HTR-8/SVneo (cell line): ENCODE measurements around the gene RSPH1.
A peak's percentile ranks its signal among the peaks of the same experiment; 100 is the strongest.

Experiments
- DNase-seq: peaks from one replicate; pipeline ENCODE4 v3.0.0; 2011; ENCODE audit warnings: low spot score, mixed read lengths; ENCODE audit not compliant: insufficient read length
- FAIRE-seq: peaks from 2 replicates; lab custom pipeline; 2011; peaks lifted over from hg19 to GRCh38; lab: Jason Lieb, UNC

The RSPH1 gene

DNA sequence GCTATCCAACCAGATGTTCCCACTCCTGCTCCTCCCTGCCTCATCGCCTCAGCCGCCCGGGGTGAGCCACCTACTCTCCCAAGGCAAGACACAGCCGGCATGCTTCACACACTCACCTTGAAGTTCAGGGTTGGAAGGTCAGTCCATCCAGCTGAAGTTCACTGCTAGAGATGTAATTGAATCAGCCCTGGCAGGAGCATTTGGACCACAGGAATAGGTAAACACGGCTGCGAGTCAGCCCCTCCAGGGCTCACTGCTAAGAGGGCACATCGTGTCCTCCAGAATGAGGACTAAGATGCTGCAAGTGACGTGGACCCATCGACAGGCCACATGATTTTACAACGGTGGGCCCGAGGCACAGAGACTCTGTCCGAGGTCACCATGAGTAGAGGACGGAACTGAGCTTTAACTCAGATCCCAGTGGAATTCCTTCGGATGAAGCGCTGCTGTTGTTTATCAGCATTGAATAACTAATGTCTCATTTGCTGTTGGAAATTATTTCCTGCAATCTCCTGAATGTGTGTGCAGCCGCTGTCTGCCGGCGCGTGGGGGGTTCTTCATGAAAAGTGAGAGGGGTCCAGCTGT, 41.9 kb downstream of the RSPH1 start:
- DNase-seq (no peak), FAIRE-seq (no peak)

DNA sequence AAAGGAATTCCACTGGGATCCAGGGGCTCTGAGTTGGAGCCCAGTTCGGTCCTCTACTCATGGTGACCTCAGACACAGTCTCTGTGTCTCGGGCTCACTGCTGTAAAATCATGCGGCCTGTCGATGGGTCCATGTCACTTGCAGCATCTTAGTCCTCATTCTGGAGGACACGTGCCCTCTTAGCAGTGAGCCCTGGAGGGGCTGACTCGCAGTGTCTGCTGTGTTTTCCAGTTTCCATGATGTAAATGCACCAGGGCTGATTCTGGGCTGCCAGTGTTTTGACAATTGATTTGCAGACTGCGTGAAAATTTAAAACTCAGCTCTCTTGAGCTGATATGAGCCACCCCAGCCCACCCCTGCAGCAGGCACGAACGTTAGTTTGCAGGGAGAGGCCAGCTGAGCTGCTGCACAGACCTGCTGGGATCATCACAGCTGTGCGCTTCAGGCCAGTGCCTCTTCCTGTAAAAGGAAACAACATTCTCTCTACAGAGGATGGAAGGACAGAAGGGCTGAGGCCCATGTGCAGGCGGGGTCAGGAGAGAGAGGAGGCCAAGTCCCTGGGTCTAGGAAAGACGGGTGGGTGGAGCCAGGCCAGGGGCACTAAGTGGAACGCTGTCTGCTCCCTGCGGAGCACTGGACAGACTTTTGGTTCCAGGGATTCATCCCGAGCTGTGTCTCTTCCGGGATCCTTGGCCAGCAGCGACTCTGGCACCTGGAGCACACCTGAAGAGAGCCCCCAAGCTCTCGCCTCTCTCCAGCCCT, 42.6 kb downstream of the RSPH1 start:
- FAIRE-seq = no peak
- DNase-seq = no peak

DNA sequence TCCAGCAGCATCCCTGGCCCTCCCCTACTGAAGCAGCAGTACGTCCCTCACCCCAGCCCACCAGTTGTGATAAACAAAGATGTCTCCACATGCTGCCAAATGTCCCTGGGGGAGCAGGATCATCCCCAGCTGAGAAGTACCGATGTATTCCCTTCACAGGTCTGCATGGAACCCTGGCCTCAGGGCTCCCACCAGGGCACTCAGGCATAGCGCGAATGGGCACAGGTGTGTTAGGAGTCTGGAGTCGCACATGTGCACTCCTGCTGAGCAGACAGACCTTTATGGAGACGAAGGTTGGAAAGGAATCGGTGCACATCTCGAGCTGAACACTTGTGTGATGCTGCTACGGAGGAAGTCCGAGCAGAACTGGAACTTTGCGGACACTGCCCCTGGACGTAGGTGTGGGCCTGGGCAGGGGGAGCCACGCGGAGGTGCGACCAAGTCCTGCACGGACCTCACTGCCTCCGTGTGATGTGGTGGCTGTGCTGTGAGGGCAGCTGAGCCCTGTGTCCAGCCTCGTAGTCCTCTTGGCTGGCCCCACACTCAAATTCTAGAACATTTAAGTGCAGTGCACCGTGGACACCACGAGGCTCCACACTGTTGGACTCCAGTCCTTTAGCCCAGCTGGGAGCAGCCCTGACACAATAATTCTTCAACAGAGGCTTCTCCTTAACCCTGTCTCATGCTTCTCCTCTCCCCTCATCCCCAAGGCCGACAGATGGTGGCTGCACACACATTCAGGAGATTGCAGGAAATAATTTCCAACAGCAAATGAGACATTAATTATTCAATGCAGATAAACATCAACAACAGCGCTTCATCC, 43.4 kb downstream of the RSPH1 start:
- DNase-seq = no peak
- no peak for FAIRE-seq

DNA sequence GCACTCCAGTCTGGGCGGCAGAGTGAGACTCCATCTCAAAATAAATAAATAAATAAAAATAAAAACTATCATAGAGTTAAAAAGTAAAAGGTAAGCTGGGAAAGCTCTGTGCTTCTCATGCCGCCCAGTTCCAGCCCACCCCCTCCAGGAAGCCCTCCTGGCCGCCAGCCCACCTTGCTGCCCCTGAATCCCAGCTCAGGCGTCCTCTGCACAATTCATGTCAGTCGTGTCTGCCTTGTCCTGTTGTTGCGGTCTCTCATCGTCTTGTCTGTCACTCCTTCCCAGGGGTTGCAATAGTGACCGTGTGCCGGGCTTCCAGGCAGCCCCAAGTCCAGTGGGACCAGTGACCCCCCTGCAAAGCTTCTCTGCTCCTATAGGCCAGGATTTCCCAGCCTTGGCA, 44.1 kb downstream of the RSPH1 start:
- DNase-seq (no peak), FAIRE-seq (no peak)

DNA sequence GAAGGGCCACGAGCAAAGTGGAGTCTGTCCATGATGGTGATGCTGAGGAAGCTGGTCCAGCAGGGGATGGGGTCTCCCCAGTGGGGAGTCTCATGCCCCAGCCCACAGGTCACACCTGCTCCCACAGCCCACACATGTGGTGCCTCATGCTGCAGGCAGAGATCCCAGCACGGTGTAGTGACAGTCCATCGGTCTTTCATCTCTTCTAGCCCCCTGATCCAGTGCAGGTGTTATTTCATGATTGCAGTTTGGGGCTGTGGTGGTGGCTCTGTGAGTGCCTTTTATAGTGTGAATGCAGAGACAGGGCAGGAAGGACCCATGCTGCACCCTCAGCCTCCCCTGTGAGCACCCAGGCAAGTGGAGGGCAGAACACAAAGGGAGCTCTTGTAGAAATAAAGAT, 47.3 kb downstream of the RSPH1 start:
- FAIRE-seq = no peak
- no peak for DNase-seq

DNA sequence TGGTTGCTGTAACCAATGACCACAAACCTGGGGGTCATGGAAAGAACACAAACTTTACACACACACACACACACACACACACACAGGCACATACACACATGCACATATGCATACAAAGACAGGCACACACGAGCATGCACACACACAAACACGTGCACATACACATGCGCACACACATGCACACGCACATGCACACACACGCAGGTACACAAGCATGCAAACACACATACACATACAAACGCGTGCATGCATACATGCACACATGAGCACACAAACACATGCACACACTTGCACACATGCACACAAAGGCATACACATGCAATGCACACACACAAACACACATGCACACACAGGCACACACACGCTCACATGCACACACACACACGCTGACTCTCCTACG, 48.3 kb downstream of the RSPH1 start:
- DNase-seq (no peak), FAIRE-seq (peak; percentile 71)

DNA sequence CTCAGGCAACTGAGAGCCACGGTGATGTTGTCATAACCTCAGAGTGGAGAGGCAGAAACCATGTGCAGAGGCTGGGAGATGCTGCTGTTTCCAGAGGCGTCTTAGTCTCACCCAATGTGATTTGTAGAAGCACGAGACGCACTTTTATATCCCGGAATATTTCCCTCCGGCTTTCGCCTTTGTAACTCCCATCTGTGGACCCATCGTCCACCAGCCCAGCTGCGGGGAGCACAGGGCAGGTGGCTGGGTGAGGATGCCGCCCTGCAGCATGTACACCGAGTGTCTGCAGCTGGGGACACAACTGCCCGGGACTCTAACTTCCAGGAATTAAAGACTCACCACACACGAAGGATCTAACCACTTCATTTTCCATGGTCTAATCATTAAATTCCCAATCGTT, 48.8 kb downstream of the RSPH1 start:
- no peak for FAIRE-seq
- no peak for DNase-seq

DNA sequence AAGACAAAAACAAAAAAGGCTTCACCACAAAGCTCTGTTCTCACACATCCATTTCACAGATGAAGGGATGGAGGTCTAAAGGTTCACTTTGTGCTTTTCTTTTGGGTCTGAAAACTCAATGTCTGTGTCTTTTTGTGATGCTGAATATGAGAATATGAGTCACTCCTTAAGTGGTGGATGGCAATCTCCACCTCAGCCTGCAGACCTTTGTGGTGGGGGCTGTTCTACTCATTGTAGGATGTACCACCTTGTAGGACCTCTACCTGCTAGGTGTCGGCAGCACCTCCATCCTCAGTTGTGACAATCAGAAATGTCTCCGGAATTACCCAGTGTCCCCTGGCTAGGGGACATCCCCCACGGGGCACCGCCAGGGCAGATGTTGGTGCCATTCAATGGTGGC, 49.5 kb downstream of the RSPH1 start:
- no peak for DNase-seq
- no peak for FAIRE-seq

DNA sequence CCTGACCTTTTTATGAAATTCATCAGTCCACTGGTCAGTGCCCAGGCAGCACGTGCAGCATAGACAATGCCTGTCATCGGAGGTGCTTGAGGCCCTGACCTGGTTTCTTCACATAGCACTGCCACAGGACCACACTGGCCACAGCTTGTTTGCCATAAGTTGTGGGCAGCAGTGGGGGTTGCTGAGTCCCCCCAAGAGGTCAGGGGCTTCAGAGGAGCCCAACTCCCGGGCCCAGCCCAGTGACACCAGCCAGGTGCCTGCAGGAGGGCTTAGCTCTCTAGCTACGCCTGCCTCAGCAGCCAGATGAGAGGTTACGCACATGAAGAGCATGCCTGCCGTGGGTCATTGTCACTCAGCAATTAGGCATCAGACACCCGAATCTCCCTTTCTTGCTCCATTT, 50.7 kb downstream of the RSPH1 start:
- no peak for DNase-seq
- FAIRE-seq = no peak

DNA sequence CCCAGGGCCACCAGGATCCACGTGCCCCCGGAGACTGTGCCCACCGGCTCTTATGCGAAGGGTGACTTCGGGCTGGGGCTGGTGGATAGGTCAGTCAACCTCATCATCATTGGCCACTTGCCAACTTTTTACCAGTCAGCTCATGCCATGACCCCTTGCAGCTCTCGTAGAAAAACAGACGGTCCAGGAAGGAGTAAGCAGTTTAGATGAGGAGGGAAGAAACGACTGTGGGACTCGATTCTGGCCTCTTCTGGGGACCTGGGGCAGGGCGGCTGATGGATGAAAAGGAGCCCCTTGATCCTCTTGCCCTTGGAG, 51.3 kb downstream of the RSPH1 start:
- FAIRE-seq (no peak), DNase-seq (no peak)

DNA sequence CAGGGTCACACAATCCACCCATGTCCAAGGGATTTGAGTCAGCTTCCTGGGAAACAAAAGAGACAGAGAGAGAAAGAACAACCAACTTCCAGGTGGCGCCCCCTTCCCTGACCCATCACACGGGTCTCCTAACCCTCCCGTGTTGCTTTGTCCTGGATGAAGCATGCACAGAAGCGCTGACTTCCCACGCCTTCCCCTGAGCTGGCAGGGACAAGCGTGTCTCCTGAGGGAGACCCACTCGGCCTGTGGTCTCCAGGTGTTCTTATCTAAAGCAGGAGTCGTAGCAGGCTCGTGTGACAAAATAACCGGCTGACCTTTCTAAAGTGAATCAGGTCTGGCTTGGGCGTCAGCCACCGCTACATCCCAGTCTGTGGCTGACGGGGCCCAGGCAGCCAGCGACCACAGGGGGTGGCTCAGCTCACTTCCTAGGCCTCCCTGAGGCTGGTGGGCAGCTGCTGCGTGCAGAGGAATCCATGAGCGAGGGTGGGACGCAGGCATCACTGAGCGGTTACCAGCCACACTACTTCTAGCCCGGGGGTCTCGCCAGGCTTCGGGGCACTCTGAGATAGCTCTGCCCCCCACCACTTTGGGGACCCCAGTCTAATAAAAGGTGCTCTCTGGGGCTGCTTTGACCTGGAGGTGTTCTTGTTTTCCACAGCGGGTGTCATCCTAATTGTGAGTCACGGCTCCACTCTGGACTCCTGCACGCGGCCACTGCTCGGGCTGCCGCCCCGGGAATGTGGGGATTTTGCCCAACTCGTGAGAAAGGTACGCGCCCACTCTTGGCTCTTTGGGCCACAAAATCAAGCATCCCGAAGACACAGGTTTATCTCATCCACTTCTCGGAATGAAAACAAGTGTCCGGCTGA, 51.9 kb downstream of the RSPH1 start:
- no peak for DNase-seq

DNA sequence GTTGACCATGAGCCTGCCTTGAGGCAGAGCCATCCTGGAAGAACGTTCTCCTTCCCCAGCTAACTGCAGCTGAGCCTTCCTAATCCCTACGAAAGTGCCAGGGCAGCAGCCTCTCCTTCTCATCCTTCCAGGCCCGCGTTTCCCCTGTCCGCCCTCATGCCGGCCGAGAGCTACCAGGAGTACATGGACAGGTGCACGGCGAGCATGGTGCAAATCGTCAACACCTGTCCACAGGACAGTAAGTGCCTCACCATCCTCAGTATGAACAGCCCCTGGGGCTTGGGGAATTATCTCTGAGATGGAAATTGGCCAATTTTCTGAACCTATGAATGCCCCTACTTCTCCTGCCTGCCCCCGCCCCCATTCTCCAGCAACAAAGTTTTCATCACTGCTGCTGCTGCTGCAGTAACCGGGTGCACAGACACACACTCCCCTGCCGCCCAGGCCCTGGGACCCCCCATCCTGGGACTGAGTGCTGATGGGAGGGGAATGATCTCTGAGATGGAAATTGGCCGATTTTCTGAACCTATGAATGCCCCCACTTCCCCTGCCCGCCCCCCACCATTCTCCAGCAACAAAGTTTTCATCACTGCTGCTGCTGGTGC, 52.7 kb downstream of the RSPH1 start:
- FAIRE-seq = no peak
- DNase-seq = no peak

More for the DNA sequence above, 51.9 kb downstream of the RSPH1 start:
- no peak for FAIRE-seq

DNA sequence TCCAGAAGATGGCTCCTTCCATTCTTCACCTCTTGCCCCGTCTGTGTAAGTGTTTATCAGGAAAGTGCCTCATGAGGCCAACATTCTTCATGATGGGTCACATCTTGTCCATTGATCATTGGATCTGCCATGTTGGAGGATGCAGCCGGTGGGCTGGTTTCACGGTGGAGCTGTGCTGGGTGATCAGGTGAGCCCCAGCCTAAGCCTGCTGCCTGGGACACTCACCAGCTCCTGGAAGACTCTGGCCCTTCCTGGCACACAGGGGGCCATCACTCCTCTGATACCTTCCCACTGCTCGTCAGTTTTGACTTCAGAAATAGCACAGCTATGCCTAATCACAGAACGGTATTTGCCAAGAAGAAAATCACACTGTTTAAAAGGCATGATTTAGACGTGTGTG, 54.1 kb downstream of the RSPH1 start:
- DNase-seq = no peak
- no peak for FAIRE-seq

DNA sequence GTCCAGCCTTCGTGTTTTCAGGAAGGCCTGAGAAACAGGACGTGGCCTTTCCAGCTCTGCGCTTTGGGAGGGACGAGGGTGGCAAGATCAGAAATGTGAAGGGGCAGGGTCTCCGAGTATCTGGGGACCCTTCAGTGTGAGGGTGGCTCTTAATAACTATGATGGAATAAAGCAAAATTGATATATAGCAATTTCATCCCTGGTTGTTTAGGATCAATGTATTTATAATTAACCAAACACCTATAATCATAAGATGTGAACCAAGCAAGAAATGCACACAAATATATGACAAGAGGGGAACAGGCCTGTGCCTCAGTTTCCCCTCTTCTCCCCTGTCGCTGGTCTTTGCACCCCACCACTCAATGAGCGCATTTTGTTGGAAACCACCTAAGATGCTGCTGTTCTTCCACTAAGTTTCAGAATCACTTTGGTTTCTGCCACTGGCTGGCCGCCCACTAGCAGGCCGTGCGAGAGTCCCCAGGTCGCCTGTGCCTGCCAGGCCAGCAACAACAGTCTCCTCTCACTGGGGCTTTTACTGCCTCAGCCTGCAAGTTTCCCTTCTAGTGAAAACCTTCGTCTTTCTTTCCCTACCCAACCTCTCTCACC, 55.7 kb downstream of the RSPH1 start:
- no peak for FAIRE-seq

DNA sequence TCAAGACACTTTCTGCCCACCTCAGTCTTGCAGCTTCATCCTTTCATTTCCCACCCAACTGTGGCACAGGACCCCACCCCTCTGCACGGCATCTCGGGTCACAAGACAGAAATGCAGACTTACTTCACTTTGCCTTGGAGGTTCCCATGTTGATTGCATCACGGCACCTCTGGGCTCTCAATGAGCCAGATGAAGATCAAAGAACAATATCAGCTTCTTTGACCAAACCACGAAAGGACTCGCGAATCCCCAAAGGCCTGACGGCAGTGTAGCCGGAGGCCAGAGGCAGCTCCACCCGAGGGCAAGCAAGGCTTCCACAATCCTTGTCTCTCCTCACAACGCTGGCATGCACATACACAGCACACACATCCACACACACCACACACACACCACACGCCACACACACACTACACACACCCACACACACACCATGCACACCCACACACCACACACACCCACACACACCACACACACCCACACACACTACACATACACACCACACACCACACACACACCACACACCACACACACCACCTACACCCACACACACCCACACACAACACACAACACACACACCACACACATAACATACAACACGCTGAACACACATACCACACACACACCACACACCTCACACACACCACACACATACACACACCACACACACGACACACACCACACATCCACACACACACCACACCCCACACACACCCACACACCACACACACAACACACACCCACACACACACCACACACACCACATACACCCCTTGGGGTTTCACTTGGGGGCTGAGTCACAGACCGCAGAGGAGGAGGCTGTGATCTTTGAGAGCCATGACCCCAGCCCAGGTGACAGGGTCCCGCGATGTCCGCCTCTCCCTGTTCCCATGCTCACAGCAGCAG, 56.5 kb downstream of the RSPH1 start:
- DNase-seq (no peak), FAIRE-seq (peak; percentile 98)

More for the DNA sequence above, 55.7 kb downstream of the RSPH1 start:
- no peak for DNase-seq

DNA sequence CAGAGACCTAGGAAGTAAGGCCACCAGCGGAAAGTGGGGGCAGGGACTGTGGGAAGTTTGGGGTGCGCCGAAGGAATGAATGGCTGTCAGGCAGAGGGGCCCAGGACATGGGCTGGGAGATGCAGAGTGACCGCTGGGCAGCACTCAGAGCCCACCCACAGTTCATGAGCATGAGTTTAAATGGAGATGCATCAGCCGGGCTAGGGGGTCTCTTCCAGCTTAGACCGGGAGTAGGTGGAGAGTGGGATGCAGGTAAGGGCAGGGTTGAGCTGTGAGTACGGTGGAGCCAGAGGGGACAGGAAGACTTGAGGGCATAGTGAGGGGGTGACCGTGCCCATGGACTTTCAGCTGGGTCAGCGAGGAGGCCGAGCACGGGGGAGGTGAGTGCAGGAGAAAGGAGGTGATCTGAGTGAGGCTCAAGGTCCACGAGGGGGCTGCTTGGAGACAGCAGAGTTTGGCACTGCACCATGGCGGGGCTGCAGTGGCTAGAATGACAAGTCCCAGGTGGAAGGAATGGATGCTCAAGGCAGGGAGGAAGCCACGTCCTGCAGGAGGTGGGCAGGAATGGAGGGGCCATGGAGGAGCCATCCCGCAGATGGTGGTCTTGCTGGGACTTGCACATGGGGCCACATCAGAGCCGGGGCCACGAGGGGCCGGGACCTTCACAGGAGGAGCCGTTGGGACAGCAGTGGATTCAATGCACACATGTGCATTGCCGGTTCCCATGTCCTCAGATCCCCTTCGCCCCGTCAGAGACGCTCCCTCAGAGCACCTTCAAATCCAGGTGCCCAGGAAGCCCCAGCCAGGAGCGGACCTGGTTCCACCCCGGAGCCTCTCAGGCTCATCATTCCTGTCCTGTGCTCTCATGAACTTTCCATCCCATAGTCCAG, 57.5 kb downstream of the RSPH1 start:
- no peak for FAIRE-seq
- DNase-seq = no peak

DNA sequence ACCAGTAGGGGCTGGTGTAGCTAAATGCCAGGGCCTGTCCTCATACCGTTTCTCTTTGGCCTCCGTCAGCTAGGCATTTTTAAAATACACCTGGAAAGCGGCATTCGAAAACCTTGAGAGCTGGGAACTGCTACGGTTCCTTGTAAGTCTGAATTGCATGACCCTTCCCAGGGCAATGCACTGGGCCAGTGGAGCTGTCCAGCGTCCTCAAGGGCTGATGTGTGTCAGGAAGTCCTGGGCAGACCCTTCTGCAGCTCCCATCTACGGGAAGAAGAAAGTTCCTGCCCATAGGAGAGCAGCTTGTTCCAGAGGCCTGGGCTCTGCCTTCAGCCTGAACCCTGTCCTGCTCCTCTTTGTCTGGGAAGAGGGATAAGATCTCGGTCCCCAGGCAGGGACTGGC, 58.2 kb downstream of the RSPH1 start:
- FAIRE-seq (no peak), DNase-seq (no peak)

DNA sequence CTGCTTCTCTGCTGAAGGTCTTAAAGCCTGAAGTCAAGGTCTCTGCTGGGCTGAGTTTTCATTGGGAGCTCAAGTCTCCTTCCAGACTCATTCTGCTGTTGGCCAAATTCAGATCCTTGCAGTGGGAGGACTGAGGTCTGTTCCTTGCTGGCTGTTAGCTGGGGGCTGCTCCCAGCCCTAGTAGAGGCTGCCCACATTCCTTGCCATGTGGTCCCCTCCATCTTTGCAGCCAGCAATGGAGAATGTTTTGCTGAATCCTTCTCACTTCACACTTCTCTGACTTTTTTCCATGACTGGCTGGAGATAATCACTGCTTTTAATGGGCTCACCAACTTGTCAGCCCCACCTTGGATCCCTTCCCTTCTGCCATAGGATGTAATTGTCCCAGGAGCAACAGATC, 59.1 kb downstream of the RSPH1 start:
- no peak for FAIRE-seq

More for the DNA sequence above, 59.1 kb downstream of the RSPH1 start:
- DNase-seq = no peak
